Prostate gland (tissue), 2 donors: Measurements from ENCODE around the gene PRSS21. TPM values are rescaled to one million over a fixed set of nuclear protein-coding genes. Genes with fewer than 3 reads are reported as not detected.

Experiments used
- DNase-seq: peaks from one replicate; pipeline ENCODE4 v3.0.0-alpha.2; 2019; ENCODE audit warnings: low spot score
- H3K27ac ChIP-seq, 2 donors: fragments of 200-600 bp; sonication (generic); 2 replicates each; pipeline ENCODE4 v1.5.1; 2017 to 2019
- H3K27me3 ChIP-seq: fragments of 200-600 bp; sonication (generic); replicated peaks from 2 replicates; pipeline ENCODE4 v1.5.1; 2019; ENCODE audit not compliant: insufficient read depth
- H3K36me3 ChIP-seq, 2 donors: fragments of 200-600 bp; sonication (generic); 1 replicate in 1 of 2; 2 replicates in 1 of 2; pipeline versions ENCODE4 v1.5.1 to v1.8.1; 2017 to 2019
- H3K4me1 ChIP-seq: fragments of 200-600 bp; sonication (generic); replicated peaks from 2 replicates; pipeline ENCODE4 v1.5.1; 2019
- H3K4me3 ChIP-seq, 2 donors: fragments of 200-600 bp; sonication (generic); 2 replicates each; pipeline ENCODE4 v1.5.1; 2017 to 2019
- H3K9me3 ChIP-seq: fragments of 200-600 bp; sonication (generic); 2 replicates; pipeline ENCODE4 v1.5.1; 2017
- POLR2A ChIP-seq: fragments of 450-650 bp; IDR thresholded peaks from one replicate; pipeline ENCODE4 v1.6.1; 2016; ENCODE audit warnings: antibody characterized with exemption, mild to moderate bottlenecking
- POLR2AphosphoS5 ChIP-seq: sonication (generic); formaldehyde crosslinking; IDR thresholded peaks from one replicate; pipeline ENCODE4 v1.6.1; 2017; ENCODE audit warnings: antibody characterized with exemption
- WGBS: methylation state at CpG from one replicate; pipeline ENCODE4 v1.1.5; 2018; 5-methylcytosine and 5-hydroxymethylcytosine counted together
- intact Hi-C: fragments of 100-400 bp; cut with DNase I; formaldehyde crosslinking; loops from one replicate; pipeline ENCODE4 v1.14.2; 2022
- total RNA-seq, 2 donors: library from RNA; depleted of rRNA; stranded (reverse); fragments of >200 nt; gene quantifications; one replicate each; pipeline ENCODE4 v1.1.0, GENCODE V29; 2016
- TF ChIP-seq, protein P1 (sequence below), 4 experiments: fragments of 200-600 bp in 2 of 4; fragments of 450-650 bp in 2 of 4; sonication (generic) in 2 of 4; IDR thresholded peaks; 1 replicate in 3 of 4; 2 replicates in 1 of 4; pipeline ENCODE4 v1.5.1; 2016 to 2019; ENCODE audit warnings: antibody characterized with exemption in 4 of 4, mild to moderate bottlenecking in 2 of 4, moderate library complexity in 2 of 4

PRSS21 gene
- total RNA-seq, 2 donors from 2014 or later = 33.5 to 50.6 TPM

DNA sequence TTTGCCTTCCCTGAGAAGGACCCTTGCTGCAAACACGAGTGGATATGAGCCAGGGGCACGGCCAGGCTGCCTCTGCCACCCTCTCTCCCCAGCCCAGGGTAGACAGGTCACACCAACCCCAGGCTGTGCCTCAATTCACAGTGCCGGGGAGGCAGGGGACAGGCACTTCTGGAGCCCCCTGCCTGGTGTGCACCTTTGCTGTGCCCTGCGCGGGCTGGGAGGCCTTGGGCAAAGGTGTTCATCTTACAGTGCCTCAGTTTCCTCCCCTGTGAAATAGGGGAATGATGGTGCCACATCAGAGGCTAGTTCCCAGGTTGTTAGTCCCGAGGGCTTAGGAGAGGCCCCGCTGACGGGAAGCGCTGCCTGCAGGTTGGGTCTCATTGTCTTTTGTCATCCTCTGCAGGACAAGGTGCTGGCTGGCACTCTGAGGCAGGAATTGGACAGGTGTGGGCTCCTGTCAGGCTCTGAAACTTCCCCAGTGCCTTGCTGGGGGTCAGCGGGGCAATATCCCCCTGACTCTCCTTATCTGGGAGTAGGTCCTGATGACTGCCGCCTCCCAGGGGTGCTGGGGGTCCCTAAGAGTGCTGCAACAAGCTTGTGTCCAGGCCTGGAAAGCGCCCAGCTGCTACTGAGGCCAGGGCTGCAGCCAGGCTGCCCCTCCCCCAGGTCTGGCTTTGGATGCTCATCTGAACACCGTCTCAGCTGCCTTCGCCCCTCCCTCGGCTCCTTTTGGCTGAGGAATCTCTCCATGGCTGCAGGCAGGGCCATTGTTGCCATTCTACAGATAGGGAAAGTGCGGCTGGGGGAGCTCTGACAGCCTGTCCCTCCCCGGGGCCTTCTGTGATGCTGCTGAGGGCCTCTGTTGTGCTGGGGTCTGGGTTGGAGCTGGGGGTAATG lies 3.1 kb downstream of the PRSS21 start:
- H3K4me1 ChIP-seq = no peaks in the 10 kb centered on the region
- WGBS = 72% methylated on average over 15 of the region's 17 CpGs
- H3K4me3 ChIP-seq = no peak overlapping the region
- intact Hi-C loops = no loop called here
- H3K9me3 ChIP-seq = no peaks in the 10 kb centered on the region
- no peak for TF ChIP-seq POLR2AphosphoS5
- no peak for TF ChIP-seq POLR2A
- TF ChIP-seq, protein P1, sequence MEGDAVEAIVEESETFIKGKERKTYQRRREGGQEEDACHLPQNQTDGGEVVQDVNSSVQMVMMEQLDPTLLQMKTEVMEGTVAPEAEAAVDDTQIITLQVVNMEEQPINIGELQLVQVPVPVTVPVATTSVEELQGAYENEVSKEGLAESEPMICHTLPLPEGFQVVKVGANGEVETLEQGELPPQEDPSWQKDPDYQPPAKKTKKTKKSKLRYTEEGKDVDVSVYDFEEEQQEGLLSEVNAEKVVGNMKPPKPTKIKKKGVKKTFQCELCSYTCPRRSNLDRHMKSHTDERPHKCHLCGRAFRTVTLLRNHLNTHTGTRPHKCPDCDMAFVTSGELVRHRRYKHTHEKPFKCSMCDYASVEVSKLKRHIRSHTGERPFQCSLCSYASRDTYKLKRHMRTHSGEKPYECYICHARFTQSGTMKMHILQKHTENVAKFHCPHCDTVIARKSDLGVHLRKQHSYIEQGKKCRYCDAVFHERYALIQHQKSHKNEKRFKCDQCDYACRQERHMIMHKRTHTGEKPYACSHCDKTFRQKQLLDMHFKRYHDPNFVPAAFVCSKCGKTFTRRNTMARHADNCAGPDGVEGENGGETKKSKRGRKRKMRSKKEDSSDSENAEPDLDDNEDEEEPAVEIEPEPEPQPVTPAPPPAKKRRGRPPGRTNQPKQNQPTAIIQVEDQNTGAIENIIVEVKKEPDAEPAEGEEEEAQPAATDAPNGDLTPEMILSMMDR (IDR thresholded peaks at IDR 0.05) = no peak
- H3K27me3 ChIP-seq = no peaks in the 10 kb centered on the region
- DNase-seq = no peak
- H3K36me3 ChIP-seq = no peaks in the 10 kb centered on the region
- H3K27ac ChIP-seq = no peak overlapping the region

- TF ChIP-seq POLR2AphosphoS5 (no peak), POLR2A (no peak)
- TF ChIP-seq, protein P1 (IDR thresholded peaks at IDR 0.05) = no peak
- no peaks in the 10 kb centered on the region for H3K4me1 ChIP-seq
- intact Hi-C loops = no loop called here
Observed at GRCh38 chr16:2820836-2821486, 3.9 kb downstream of the PRSS21 start.

GRCh38 chr16:2821487-2822157 lies 4.6 kb downstream of the PRSS21 start:
- no peak for TF ChIP-seq POLR2AphosphoS5
- no peak for TF ChIP-seq POLR2A
- TF ChIP-seq, protein P1 (IDR thresholded peaks at IDR 0.05) = no peak
- Histone ChIP-seq H3K36me3 (no peaks in the 10 kb centered on the region), H3K4me1 (no peaks in the 10 kb centered on the region), H3K4me3 (no peak overlapping the region), H3K27ac (no peak overlapping the region), H3K9me3 (no peaks in the 10 kb centered on the region), H3K27me3 (no peaks in the 10 kb centered on the region)
- no peak for DNase-seq
- intact Hi-C loops = no loop called here
- 72% methylated on average over 9 of the region's 9 CpGs for WGBS

More at GRCh38 chr16:2820836-2821486, 3.9 kb downstream of the PRSS21 start:
- Histone ChIP-seq H3K36me3 (no peaks in the 10 kb centered on the region), H3K4me3 (no peak overlapping the region), H3K27me3 (no peaks in the 10 kb centered on the region), H3K27ac (no peak overlapping the region), H3K9me3 (no peaks in the 10 kb centered on the region)
- DNase-seq = no peak
- 80% methylated on average over 14 of the region's 14 CpGs for WGBS

DNA sequence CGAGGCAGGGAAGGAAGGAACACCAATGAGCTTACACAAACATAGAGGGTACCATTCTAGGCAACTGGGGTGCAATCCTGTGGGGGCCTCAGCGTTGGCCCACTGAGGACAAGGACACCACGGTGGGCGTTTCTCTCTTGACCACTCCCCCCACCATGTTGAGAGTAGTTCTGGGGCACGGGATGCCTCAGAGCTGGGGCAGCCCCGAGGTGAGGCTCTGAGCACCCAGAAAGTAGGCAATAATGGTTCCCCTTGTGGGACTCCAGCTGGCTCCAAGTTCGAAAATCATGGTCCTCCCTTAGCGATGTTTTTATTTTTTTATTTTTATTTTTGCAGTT lies 5.1 kb downstream of the PRSS21 start:
- no peak for TF ChIP-seq POLR2A
- TF ChIP-seq, protein P1 (IDR thresholded peaks at IDR 0.05) = no peak
- TF ChIP-seq POLR2AphosphoS5 = no peak
- Histone ChIP-seq H3K9me3 (no peaks in the 10 kb centered on the region), H3K27me3 (no peaks in the 10 kb centered on the region), H3K4me1 (no peaks in the 10 kb centered on the region), H3K36me3 (no peaks in the 10 kb centered on the region), H3K4me3 (no peak overlapping the region), H3K27ac (no peak overlapping the region)
- intact Hi-C loops = no loop called here
- DNase-seq = no peak
- whole genome bisulfite sequencing = 79% methylated on average over 8 of the region's 8 CpGs
